Neural cell (in vitro differentiated cells): ENCODE measurements around the gene COX7B2.

ENCODE experiments used
- POLR2AphosphoS5 ChIP-seq: IDR thresholded peaks from 2 replicates; pipeline ENCODE4 v1.6.1; 2012
- RAD21 ChIP-seq: fragments of 450-650 bp; conservative IDR thresholded peaks from 2 replicates; pipeline ENCODE4 v1.6.1; 2014; ENCODE audit warnings: antibody characterized with exemption, mild to moderate bottlenecking, moderate library complexity
- TF ChIP-seq, protein P1 (sequence below): fragments of 450-650 bp; IDR thresholded peaks from 2 replicates; pipeline ENCODE4 v1.5.1; 2014; ENCODE audit warnings: antibody characterized with exemption, mild to moderate bottlenecking, moderate library complexity; ENCODE audit not compliant: poor library complexity, severe bottlenecking

DNA sequence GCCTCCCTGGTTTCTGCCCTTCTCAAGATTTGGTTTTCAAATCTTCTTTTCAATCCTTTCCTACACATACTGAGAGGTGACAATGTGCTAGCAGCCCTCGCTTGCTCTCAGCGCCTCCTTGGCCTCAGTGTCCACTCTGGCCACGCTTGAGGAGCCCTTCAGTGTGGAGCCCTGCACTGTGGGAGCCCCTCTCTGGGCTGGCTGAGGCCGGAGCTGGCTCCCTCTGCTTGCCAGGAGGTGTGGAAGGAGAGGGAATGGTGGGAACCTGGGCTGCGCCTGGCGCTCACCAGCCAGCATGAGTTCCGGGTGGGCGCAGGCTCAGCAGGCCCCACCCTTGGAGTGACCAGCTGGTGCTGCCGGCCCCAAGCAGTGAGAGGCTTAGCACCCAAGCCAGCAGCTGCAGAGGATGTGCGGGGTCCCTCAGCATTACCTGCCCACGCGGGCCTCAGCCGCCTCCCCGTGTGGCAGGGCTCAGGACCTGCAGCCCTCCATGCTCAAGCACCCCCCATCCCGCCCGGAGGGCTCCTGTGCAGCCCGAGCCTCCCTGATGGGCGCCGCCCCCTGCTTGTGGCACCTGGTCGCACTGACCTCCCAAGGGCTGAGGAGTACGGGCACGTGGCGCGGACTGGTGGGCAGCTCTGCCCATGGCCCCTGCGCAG is 127.5 kb downstream of the COX7B2 start:
- no peak for TF ChIP-seq POLR2AphosphoS5
- TF ChIP-seq, protein P1, sequence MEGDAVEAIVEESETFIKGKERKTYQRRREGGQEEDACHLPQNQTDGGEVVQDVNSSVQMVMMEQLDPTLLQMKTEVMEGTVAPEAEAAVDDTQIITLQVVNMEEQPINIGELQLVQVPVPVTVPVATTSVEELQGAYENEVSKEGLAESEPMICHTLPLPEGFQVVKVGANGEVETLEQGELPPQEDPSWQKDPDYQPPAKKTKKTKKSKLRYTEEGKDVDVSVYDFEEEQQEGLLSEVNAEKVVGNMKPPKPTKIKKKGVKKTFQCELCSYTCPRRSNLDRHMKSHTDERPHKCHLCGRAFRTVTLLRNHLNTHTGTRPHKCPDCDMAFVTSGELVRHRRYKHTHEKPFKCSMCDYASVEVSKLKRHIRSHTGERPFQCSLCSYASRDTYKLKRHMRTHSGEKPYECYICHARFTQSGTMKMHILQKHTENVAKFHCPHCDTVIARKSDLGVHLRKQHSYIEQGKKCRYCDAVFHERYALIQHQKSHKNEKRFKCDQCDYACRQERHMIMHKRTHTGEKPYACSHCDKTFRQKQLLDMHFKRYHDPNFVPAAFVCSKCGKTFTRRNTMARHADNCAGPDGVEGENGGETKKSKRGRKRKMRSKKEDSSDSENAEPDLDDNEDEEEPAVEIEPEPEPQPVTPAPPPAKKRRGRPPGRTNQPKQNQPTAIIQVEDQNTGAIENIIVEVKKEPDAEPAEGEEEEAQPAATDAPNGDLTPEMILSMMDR, result no peak
- TF ChIP-seq RAD21, result no peak
